ENCODE data around the gene PCNX4.

Gene PCNX4

DNA sequence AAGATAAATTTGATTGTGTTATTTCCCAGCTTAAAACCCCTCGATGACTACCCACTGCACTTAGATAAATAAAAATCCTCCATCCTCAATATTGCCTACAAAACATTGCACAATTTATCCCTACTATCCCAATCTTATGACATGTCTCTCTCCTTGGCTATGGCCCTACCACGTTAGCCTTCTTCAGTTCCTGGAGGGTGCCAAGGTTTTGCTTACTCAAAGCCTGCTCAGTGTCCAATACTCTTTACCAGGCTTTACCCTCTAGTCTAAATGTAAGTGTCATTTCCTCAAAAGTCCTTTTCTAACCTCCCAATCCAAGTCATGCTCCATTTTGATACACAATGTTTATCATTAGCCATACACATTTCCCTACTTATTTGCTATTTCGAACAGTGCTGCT lies 122.3 kb downstream of the PCNX4 start:
- Histone ChIP-seq H3K4me3 (ENCODE audit: low read length in 2 of 2) (no peak overlapping the region), H3K4me2 (ENCODE audit: insufficient read depth, low read length, poor library complexity, severe bottlenecking) (no peak overlapping the region), H3K79me1 (ENCODE audit: low read depth, low read length) (no peaks in the 10 kb centered on the region), H4K8ac (ENCODE audit: low read depth, low read length) (no peak overlapping the region), H3K27ac (replicated peaks; ENCODE audit: low read length) (no peak overlapping the region), H3K9me3 (replicated peaks in 1 of 2; ENCODE audit: control insufficient read depth in 2 of 2, insufficient read depth in 1 of 2, low read depth in 1 of 2, low read length in 2 of 2) (no peaks in the 10 kb centered on the region), H2AK5ac (ENCODE audit: low read depth, low read length) (no peak overlapping the region), H2BK5ac (ENCODE audit: low read length) (no peak overlapping the region), H3K23ac (ENCODE audit: low read depth, low read length, poor library complexity) (no peak overlapping the region), H3K9ac (ENCODE audit: low read depth, low read length, poor library complexity) (no peak overlapping the region), H3K18ac (ENCODE audit: low read length) (no peak overlapping the region), H4K91ac (ENCODE audit: low read depth, low read length, poor library complexity) (no peak overlapping the region), H2BK15ac (ENCODE audit: low read length) (no peak overlapping the region), H2AFZ (ENCODE audit: low read length) (no peak overlapping the region), H3K27me3 (ENCODE audit: control insufficient read depth in 3 of 3, insufficient read depth in 3 of 3, low read depth in 1 of 3, low read length in 3 of 3) (peaks cover 0 to 8% (median 0%) of the 10 kb centered on the region in 3 experiments), H2BK12ac (ENCODE audit: low read length) (no peak overlapping the region), H3K36me3 (replicated peaks in 1 of 2; ENCODE audit: control insufficient read depth in 2 of 2, insufficient read depth in 2 of 2, low read length in 2 of 2) (no peaks in the 10 kb centered on the region), H2BK120ac (ENCODE audit: low read depth, low read length) (no peak overlapping the region), H3K4ac (ENCODE audit: low read length) (no peak overlapping the region), H3K4me1 (ENCODE audit: control insufficient read depth in 2 of 2, insufficient read depth in 1 of 2, low read depth in 1 of 2, low read length in 2 of 2) (peaks cover 0 to 5% of the 10 kb centered on the region in 2 donors), H3K14ac (ENCODE audit: low read length) (no peak overlapping the region)
- WGBS, 2 donors (ENCODE audit: extremely low coverage in 2 of 2, insufficient read length in 2 of 2, insufficient replicate concordance in 1 of 2), result no CpG with 5 or more reads among the region's 3 CpGs
- DNase-seq (ENCODE audit: low spot score), result no peak

DNA sequence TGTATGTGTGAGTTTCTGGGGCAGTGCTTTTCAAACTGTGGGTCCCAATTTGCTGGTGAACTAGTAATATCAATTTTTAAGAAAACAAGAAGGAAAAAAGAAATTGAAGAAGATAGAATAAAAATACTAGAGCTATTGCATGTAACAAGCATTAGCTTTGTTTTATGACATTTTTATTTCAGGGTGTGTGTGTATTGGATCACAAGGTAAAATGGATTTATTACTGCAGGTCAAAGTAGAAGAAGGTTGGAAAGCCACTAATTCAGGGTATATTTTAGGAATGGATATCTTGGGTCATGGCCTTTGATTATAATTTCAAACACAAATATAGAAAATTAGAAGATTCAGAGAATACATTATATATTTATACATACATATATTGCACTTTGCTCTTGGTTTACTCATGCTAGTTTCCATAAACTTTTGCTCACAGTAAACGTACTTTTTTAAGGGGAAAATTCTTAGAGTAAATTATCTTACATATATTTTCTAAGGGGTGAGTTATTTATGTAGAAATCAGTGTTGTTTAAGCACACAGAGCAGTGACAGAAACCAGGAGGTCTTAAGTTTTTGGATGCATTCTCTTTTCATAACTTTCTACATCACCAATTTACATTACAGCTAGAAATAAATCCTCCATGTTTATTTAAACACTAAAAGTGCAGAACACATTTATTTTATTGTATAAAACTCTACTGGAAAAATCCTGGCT lies 122.8 kb downstream of the PCNX4 start:
- no peak for DNase-seq (ENCODE audit: low spot score)
- no peak overlapping the region for H2AFZ ChIP-seq (ENCODE audit: low read length)
- no peak overlapping the region for H3K4ac ChIP-seq (ENCODE audit: low read length)
- no peak overlapping the region for H2BK15ac ChIP-seq (ENCODE audit: low read length)
- H3K18ac ChIP-seq (ENCODE audit: low read length), result no peak overlapping the region
- no peak overlapping the region for H2BK120ac ChIP-seq (ENCODE audit: low read depth, low read length)
- no peak overlapping the region for H3K14ac ChIP-seq (ENCODE audit: low read length)
- no peaks in the 10 kb centered on the region for H3K36me3 ChIP-seq (replicated peaks in 1 of 2; ENCODE audit: control insufficient read depth in 2 of 2, insufficient read depth in 2 of 2, low read length in 2 of 2)
- no peak overlapping the region for H3K27ac ChIP-seq (replicated peaks; ENCODE audit: low read length)
- no peak overlapping the region for H3K4me2 ChIP-seq (ENCODE audit: insufficient read depth, low read length, poor library complexity, severe bottlenecking)
- H3K79me1 ChIP-seq (ENCODE audit: low read depth, low read length), result no peaks in the 10 kb centered on the region
- no peak overlapping the region for H4K91ac ChIP-seq (ENCODE audit: low read depth, low read length, poor library complexity)
- H3K9ac ChIP-seq (ENCODE audit: low read depth, low read length, poor library complexity), result no peak overlapping the region
- H3K4me1 ChIP-seq (ENCODE audit: control insufficient read depth in 2 of 2, insufficient read depth in 1 of 2, low read depth in 1 of 2, low read length in 2 of 2), result peaks cover 0 to 5% of the 10 kb centered on the region in 2 donors
- H2BK12ac ChIP-seq (ENCODE audit: low read length), result no peak overlapping the region
- no peak overlapping the region for H3K4me3 ChIP-seq (ENCODE audit: low read length in 2 of 2)
- no peaks in the 10 kb centered on the region for H3K9me3 ChIP-seq (replicated peaks in 1 of 2; ENCODE audit: control insufficient read depth in 2 of 2, insufficient read depth in 1 of 2, low read depth in 1 of 2, low read length in 2 of 2)
- H4K8ac ChIP-seq (ENCODE audit: low read depth, low read length), result no peak overlapping the region
- peaks cover 0 to 8% (median 0%) of the 10 kb centered on the region in 3 experiments for H3K27me3 ChIP-seq (ENCODE audit: control insufficient read depth in 3 of 3, insufficient read depth in 3 of 3, low read depth in 1 of 3, low read length in 3 of 3)
- H2BK5ac ChIP-seq (ENCODE audit: low read length), result no peak overlapping the region
- H2AK5ac ChIP-seq (ENCODE audit: low read depth, low read length), result no peak overlapping the region
- no CpG with 5 or more reads among the region's 1 CpG for WGBS, 2 donors (ENCODE audit: extremely low coverage in 2 of 2, insufficient read length in 2 of 2, insufficient replicate concordance in 1 of 2)
- no peak overlapping the region for H3K23ac ChIP-seq (ENCODE audit: low read depth, low read length, poor library complexity)

DNA sequence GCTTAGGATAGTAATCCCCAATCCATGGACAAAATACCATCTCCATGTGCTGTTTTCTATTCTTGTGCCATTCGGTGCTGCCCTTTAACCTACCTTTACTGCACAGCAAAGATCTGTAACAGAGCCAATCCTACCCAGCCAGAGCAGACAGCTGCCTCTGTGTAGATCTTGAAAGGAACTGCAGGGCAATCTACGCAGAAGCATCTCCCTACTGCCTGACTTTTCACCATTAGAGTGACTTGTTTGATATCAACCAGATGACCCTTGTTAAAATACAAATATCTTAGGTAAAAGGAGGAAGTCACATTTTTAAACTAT lies 123.4 kb downstream of the PCNX4 start:
- H2BK15ac ChIP-seq (ENCODE audit: low read length), result no peak overlapping the region
- no CpG with 5 or more reads among the region's 2 CpGs for WGBS, 2 donors (ENCODE audit: extremely low coverage in 2 of 2, insufficient read length in 2 of 2, insufficient replicate concordance in 1 of 2)
- no peak overlapping the region for H2AFZ ChIP-seq (ENCODE audit: low read length)
- no peak overlapping the region for H3K9ac ChIP-seq (ENCODE audit: low read depth, low read length, poor library complexity)
- no peak overlapping the region for H4K8ac ChIP-seq (ENCODE audit: low read depth, low read length)
- H3K36me3 ChIP-seq (replicated peaks in 1 of 2; ENCODE audit: control insufficient read depth in 2 of 2, insufficient read depth in 2 of 2, low read length in 2 of 2), result no peaks in the 10 kb centered on the region
- H2BK5ac ChIP-seq (ENCODE audit: low read length), result no peak overlapping the region
- H3K4me3 ChIP-seq (ENCODE audit: low read length in 2 of 2), result no peak overlapping the region
- H3K18ac ChIP-seq (ENCODE audit: low read length), result no peak overlapping the region
- H3K23ac ChIP-seq (ENCODE audit: low read depth, low read length, poor library complexity), result no peak overlapping the region
- H3K4me1 ChIP-seq (ENCODE audit: control insufficient read depth in 2 of 2, insufficient read depth in 1 of 2, low read depth in 1 of 2, low read length in 2 of 2), result peaks cover 0 to 5% of the 10 kb centered on the region in 2 donors
- no peak overlapping the region for H3K4ac ChIP-seq (ENCODE audit: low read length)
- no peak overlapping the region for H3K14ac ChIP-seq (ENCODE audit: low read length)
- no peak for DNase-seq (ENCODE audit: low spot score)
- no peak overlapping the region for H2BK12ac ChIP-seq (ENCODE audit: low read length)
- H2AK5ac ChIP-seq (ENCODE audit: low read depth, low read length), result no peak overlapping the region
- no peaks in the 10 kb centered on the region for H3K9me3 ChIP-seq (replicated peaks in 1 of 2; ENCODE audit: control insufficient read depth in 2 of 2, insufficient read depth in 1 of 2, low read depth in 1 of 2, low read length in 2 of 2)
- H3K4me2 ChIP-seq (ENCODE audit: insufficient read depth, low read length, poor library complexity, severe bottlenecking), result no peak overlapping the region
- peaks cover 0 to 11% (median 0%) of the 10 kb centered on the region in 3 experiments for H3K27me3 ChIP-seq (ENCODE audit: control insufficient read depth in 3 of 3, insufficient read depth in 3 of 3, low read depth in 1 of 3, low read length in 3 of 3)
- no peak overlapping the region for H3K27ac ChIP-seq (replicated peaks; ENCODE audit: low read length)
- no peak overlapping the region for H2BK120ac ChIP-seq (ENCODE audit: low read depth, low read length)
- H3K79me1 ChIP-seq (ENCODE audit: low read depth, low read length), result no peaks in the 10 kb centered on the region
- H4K91ac ChIP-seq (ENCODE audit: low read depth, low read length, poor library complexity), result no peak overlapping the region

DNA sequence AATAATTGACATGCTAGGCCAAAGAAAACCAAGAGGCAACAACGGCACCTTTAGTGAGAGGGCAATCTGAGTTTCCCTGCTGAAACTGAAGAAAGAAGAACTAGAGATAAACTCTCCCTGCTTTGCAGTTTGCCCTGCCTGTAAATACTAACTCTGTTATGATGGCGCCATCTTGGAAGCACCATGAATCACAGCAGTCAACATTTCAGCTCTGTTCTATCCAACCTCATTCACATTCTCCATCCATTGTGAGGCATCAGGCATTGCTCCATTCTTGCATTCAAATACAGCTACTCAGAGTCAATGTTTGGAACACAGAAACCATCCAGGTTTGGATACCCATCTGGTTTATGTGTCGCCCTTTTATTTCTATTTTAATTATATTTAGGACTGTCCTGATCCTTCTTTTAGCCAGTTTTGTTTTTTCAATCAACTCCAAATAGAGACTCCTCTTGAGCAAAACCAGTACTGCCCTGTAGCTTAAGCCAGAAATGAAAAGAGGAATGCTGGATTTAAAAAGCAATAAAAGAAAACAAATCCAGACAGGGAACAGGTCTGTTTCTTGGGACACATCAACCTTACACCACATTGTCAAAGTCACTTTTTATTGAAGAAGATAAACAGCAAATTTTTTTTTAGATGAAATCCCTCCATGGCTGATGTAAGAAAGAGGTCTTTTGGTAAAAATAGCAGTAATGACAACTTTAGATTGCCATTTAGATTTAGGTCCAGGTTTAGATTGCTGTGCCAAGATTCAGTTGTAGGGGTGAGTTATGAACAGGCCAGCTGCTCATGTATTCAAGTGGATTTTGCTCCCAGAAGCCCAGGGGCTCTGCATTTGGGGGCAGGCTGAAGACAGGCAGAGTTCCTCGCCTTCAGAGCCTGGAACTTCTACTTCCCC lies 124.0 kb downstream of the PCNX4 start:
- no peak for DNase-seq (ENCODE audit: low spot score)
- H3K4me1 ChIP-seq (ENCODE audit: control insufficient read depth in 2 of 2, insufficient read depth in 1 of 2, low read depth in 1 of 2, low read length in 2 of 2), result peaks cover 0 to 5% of the 10 kb centered on the region in 2 donors
- no peak overlapping the region for H3K27ac ChIP-seq (replicated peaks; ENCODE audit: low read length)

More for the DNA sequence above, 124.0 kb downstream of the PCNX4 start:
- Histone ChIP-seq H4K8ac (ENCODE audit: low read depth, low read length) (no peak overlapping the region), H3K9me3 (replicated peaks in 1 of 2; ENCODE audit: control insufficient read depth in 2 of 2, insufficient read depth in 1 of 2, low read depth in 1 of 2, low read length in 2 of 2) (no peaks in the 10 kb centered on the region), H3K4me2 (ENCODE audit: insufficient read depth, low read length, poor library complexity, severe bottlenecking) (no peak overlapping the region), H3K23ac (ENCODE audit: low read depth, low read length, poor library complexity) (no peak overlapping the region), H3K9ac (ENCODE audit: low read depth, low read length, poor library complexity) (no peak overlapping the region), H3K4me3 (ENCODE audit: low read length in 2 of 2) (no peak overlapping the region), H2BK120ac (ENCODE audit: low read depth, low read length) (no peak overlapping the region), H3K27me3 (ENCODE audit: control insufficient read depth in 3 of 3, insufficient read depth in 3 of 3, low read depth in 1 of 3, low read length in 3 of 3) (peaks cover 0 to 16% (median 0%) of the 10 kb centered on the region in 3 experiments), H2AK5ac (ENCODE audit: low read depth, low read length) (no peak overlapping the region), H3K79me1 (ENCODE audit: low read depth, low read length) (no peaks in the 10 kb centered on the region), H3K14ac (ENCODE audit: low read length) (no peak overlapping the region), H4K91ac (ENCODE audit: low read depth, low read length, poor library complexity) (no peak overlapping the region), H2AFZ (ENCODE audit: low read length) (no peak overlapping the region), H3K36me3 (replicated peaks in 1 of 2; ENCODE audit: control insufficient read depth in 2 of 2, insufficient read depth in 2 of 2, low read length in 2 of 2) (no peaks in the 10 kb centered on the region), H2BK15ac (ENCODE audit: low read length) (no peak overlapping the region), H3K4ac (ENCODE audit: low read length) (no peak overlapping the region), H2BK5ac (ENCODE audit: low read length) (no peak overlapping the region), H2BK12ac (ENCODE audit: low read length) (no peak overlapping the region), H3K18ac (ENCODE audit: low read length) (no peak overlapping the region)
- no CpG with 5 or more reads among the region's 4 CpGs for WGBS, 2 donors (ENCODE audit: extremely low coverage in 2 of 2, insufficient read length in 2 of 2, insufficient replicate concordance in 1 of 2)

All from neuronal stem cell (in vitro differentiated cells).